Measurements from ENCODE around the gene APLN. TPM values are rescaled to one million over a fixed set of nuclear protein-coding genes. Genes with fewer than 3 reads are reported as not detected.
A peak's percentile ranks its signal among the peaks of the same experiment; 100 is the strongest.

The APLN gene
- total RNA-seq, 1 donor from 2014 or later, result 15.9 TPM

DNA sequence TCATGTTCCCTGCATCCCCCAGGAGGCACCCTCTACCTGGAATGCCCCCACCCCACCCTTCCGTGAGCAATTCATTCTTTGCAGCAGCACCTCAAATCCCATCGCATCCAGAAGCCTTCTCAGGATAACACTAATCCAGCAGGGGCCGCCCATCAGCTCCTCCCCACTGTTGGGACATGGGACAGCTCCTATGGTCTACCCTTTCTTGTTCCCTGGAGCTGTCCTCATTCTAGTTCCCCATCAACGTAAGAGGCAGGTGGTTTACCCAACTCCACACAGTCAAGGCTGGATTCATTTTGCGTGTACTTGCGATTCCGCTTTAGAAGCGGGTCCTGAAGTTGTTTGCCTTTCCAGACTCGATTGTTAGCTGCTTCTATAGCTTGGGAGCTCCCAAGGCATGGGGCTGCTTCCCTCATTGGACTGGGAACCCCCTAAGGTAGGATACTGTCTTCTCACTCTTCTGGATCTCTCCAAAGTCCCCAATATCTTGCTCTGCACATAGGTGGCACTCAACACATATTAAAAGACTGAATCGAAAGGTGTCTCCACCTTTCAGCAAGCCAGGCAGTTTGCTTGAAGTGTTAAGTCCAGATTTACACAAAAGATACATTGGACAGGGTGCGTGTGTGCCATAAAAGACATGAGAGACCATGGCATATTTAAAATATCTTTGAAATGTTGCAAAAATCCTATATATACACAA lies 942 bp upstream of the APLN start:
- intact Hi-C loops (cut with micrococcal nuclease), result no loop called here
- Histone ChIP-seq H3K27me3 (ENCODE audit: low read depth) (no peaks in the 10 kb centered on the region), H3K36me3 (no peaks in the 10 kb centered on the region), H3K4me3 (peak overlapping the region; percentile 68), H3K9me3 (replicated peaks) (no peaks in the 10 kb centered on the region), H3K27ac (replicated peaks) (peak overlapping the region; percentile 80), H3K4me1 (peaks cover 37% of the 10 kb centered on the region)
- TF ChIP-seq, protein P1, sequence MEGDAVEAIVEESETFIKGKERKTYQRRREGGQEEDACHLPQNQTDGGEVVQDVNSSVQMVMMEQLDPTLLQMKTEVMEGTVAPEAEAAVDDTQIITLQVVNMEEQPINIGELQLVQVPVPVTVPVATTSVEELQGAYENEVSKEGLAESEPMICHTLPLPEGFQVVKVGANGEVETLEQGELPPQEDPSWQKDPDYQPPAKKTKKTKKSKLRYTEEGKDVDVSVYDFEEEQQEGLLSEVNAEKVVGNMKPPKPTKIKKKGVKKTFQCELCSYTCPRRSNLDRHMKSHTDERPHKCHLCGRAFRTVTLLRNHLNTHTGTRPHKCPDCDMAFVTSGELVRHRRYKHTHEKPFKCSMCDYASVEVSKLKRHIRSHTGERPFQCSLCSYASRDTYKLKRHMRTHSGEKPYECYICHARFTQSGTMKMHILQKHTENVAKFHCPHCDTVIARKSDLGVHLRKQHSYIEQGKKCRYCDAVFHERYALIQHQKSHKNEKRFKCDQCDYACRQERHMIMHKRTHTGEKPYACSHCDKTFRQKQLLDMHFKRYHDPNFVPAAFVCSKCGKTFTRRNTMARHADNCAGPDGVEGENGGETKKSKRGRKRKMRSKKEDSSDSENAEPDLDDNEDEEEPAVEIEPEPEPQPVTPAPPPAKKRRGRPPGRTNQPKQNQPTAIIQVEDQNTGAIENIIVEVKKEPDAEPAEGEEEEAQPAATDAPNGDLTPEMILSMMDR (IDR thresholded peaks at IDR 0.05; ENCODE audit: borderline replicate concordance), result no peak
- no peak for DNase-seq

GRCh38 chrX:129653971-129654651 lies 645 bp downstream of the APLN start:
- Histone ChIP-seq H3K4me3 (peak overlapping the region; percentile 68), H3K27me3 (ENCODE audit: low read depth) (no peaks in the 10 kb centered on the region), H3K9me3 (replicated peaks) (no peaks in the 10 kb centered on the region), H3K36me3 (no peaks in the 10 kb centered on the region), H3K4me1 (peaks cover 37% of the 10 kb centered on the region), H3K27ac (replicated peaks) (peak overlapping the region; percentile 80)
- intact Hi-C loops (cut with micrococcal nuclease), result no loop called here
- TF ChIP-seq, protein P1 (IDR thresholded peaks at IDR 0.05; ENCODE audit: borderline replicate concordance), result no peak
- DNase-seq, result peak; percentile 41

GRCh38 chrX:129653181-129653970 lies 1.4 kb downstream of the APLN start:
- Histone ChIP-seq H3K4me3 (peak overlapping the region; percentile 68), H3K9me3 (replicated peaks) (no peaks in the 10 kb centered on the region), H3K4me1 (peaks cover 37% of the 10 kb centered on the region), H3K27me3 (ENCODE audit: low read depth) (no peaks in the 10 kb centered on the region), H3K27ac (replicated peaks) (peak overlapping the region; percentile 80), H3K36me3 (no peaks in the 10 kb centered on the region)
- peak; percentile 48 for DNase-seq
- TF ChIP-seq, protein P1 (IDR thresholded peaks at IDR 0.05; ENCODE audit: borderline replicate concordance), result no peak
- intact Hi-C loops (cut with micrococcal nuclease), result no loop called here

DNA sequence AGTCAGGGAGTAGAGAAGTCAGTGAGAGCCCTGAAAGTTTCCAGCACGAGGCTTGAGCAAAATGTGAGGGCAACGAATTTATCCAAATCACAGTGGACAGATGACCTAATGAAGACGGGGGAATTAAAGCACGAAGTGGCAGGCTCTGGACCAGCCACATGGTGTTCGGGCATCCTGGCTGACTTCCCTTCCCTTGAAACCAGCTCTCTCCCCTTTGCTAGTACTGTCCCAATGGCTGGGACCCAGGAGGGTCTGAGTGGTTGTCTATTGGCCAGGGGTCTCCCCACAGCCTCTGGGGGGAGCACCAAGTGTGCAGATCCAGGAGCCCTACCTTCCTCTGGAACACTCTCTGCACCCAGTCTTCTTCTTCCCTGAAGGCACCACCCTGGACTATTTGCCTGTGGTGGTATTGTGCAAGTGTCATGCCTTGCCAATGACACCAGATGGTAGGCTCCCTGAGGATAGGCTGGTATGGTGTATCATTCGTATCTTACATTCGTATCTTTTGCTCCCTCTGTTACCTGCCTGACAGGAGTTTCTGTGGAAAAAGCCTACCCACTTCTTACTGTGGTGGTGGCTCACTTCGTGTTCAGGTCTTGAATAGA lies 2.1 kb downstream of the APLN start:
- Histone ChIP-seq H3K36me3 (no peaks in the 10 kb centered on the region), H3K27ac (replicated peaks) (peak overlapping the region; percentile 80), H3K4me1 (peaks cover 37% of the 10 kb centered on the region), H3K9me3 (replicated peaks) (no peaks in the 10 kb centered on the region), H3K4me3 (peak overlapping the region; percentile 68), H3K27me3 (ENCODE audit: low read depth) (no peaks in the 10 kb centered on the region)
- TF ChIP-seq, protein P1 (IDR thresholded peaks at IDR 0.05; ENCODE audit: borderline replicate concordance), result no peak
- intact Hi-C loops (cut with micrococcal nuclease), result no loop called here
- no peak for DNase-seq
